Measurements from ENCODE around the gene MALAT1.
"Not testable (repeated sequence)": the region's sequence is repeated elsewhere in the genome, so short reads cannot be mapped to it uniquely, and the experiment has no call there.

MALAT1 gene

GRCh38 chr11:65498977-65499712 is at the start of gene MALAT1:
Gene MALAT1, plus strand, starts transcription at chr11:65499045.
- peak; percentile 95 for DNase-seq (ENCODE audit: low spot score)

- DNase-seq (ENCODE audit: low spot score) = not testable (repeated sequence)
Observed at GRCh38 chr11:65451301-65451700, 47.5 kb upstream of the MALAT1 start.

- not testable (repeated sequence) for DNase-seq (ENCODE audit: low spot score)
Observed at GRCh38 chr11:65452259-65452658, 46.6 kb upstream of the MALAT1 start.

- peak; percentile 57 for DNase-seq (ENCODE audit: low spot score)
Observed at GRCh38 chr11:65452806-65453490, 45.9 kb upstream of the MALAT1 start.

- no peak for DNase-seq (ENCODE audit: low spot score)
Observed at GRCh38 chr11:65454311-65454695, 44.5 kb upstream of the MALAT1 start.

GRCh38 chr11:65454696-65455456 is 44.0 kb upstream of the MALAT1 start:
- DNase-seq (ENCODE audit: low spot score) = peak; percentile 88

- DNase-seq (ENCODE audit: low spot score) = no peak
Observed at GRCh38 chr11:65456418-65456817, 42.4 kb upstream of the MALAT1 start.

GRCh38 chr11:65459552-65459951 is 39.3 kb upstream of the MALAT1 start:
- no peak for DNase-seq (ENCODE audit: low spot score)

- not testable (repeated sequence) for DNase-seq (ENCODE audit: low spot score)
Observed at GRCh38 chr11:65465471-65465870, 33.4 kb upstream of the MALAT1 start.

- not testable (repeated sequence) for DNase-seq (ENCODE audit: low spot score)
Observed at GRCh38 chr11:65467306-65467705, 31.5 kb upstream of the MALAT1 start.

GRCh38 chr11:65468874-65469333 is 29.9 kb upstream of the MALAT1 start:
- DNase-seq (ENCODE audit: low spot score) = no peak

- no peak for DNase-seq (ENCODE audit: low spot score)
Observed at GRCh38 chr11:65470433-65471049, 28.3 kb upstream of the MALAT1 start.

GRCh38 chr11:65471447-65471891 is 27.4 kb upstream of the MALAT1 start:
- DNase-seq (ENCODE audit: low spot score) = no peak

GRCh38 chr11:65472588-65473277 is 26.1 kb upstream of the MALAT1 start:
- DNase-seq (ENCODE audit: low spot score) = not testable (repeated sequence)

GRCh38 chr11:65473278-65473860 is 25.5 kb upstream of the MALAT1 start:
- no peak for DNase-seq (ENCODE audit: low spot score)

- DNase-seq (ENCODE audit: low spot score) = no peak
Observed at GRCh38 chr11:65474864-65475263, 24.0 kb upstream of the MALAT1 start.

GRCh38 chr11:65476632-65477148 is 22.2 kb upstream of the MALAT1 start:
- DNase-seq (ENCODE audit: low spot score) = no peak

- peak; percentile 95 for DNase-seq (ENCODE audit: low spot score)
Observed at GRCh38 chr11:65477149-65477965, 21.5 kb upstream of the MALAT1 start.

GRCh38 chr11:65478388-65479183 is 20.3 kb upstream of the MALAT1 start:
- peak; percentile 63 for DNase-seq (ENCODE audit: low spot score)

All from putamen (tissue), 1 donor.